Large intestine (tissue), 3 donors: ENCODE measurements around the gene APBA1. TPM values are rescaled to one million over a fixed set of nuclear protein-coding genes. Genes with fewer than 3 reads are reported as not detected.
"Not testable (repeated sequence)": the region's sequence is repeated elsewhere in the genome, so short reads cannot be mapped to it uniquely, and the experiment has no call there.

ENCODE experiments used
- DNase-seq, 2 donors: peaks; one replicate each; pipeline versions ENCODE4 v3.0.0 to v3.0.0-alpha.2; 2013
- H3K27ac ChIP-seq: one replicate; pipeline ENCODE4 v1.5.1; 2013; ENCODE audit warnings: low read length
- H3K27me3 ChIP-seq: 2 replicates; pipeline ENCODE4 v1.6.1; 2013; ENCODE audit warnings: low read length; ENCODE audit not compliant: control insufficient read depth, insufficient read depth
- H3K36me3 ChIP-seq: 2 replicates; pipeline ENCODE4 v1.6.1; 2013; ENCODE audit warnings: low read length; ENCODE audit not compliant: control insufficient read depth, insufficient read depth
- H3K4me1 ChIP-seq: one replicate; pipeline ENCODE4 v1.6.1; 2013; ENCODE audit warnings: low read length; ENCODE audit not compliant: control insufficient read depth, insufficient read depth
- H3K4me3 ChIP-seq: one replicate; pipeline ENCODE4 v1.5.1; 2013; ENCODE audit warnings: low read length
- H3K9me3 ChIP-seq: one replicate; pipeline ENCODE4 v1.6.1; 2013; ENCODE audit warnings: mild to moderate bottlenecking, low read depth, low read length, moderate library complexity; ENCODE audit not compliant: control insufficient read depth
- WGBS: methylation state at CpG from one replicate; pipeline ENCODE4 v1.1.5; 2013; ENCODE audit warnings: low lambda C conversion rate; ENCODE audit not compliant: insufficient coverage; 5-methylcytosine and 5-hydroxymethylcytosine counted together
- polyA plus RNA-seq: library from polyadenylated mRNA; unstranded; fragments of 120-200 nt; gene quantifications from one replicate; pipeline ENCODE4 v1.2.1, GENCODE V29; 2013

Gene APBA1
- polyA plus RNA-seq, 1 donor = 7.4 TPM

DNA sequence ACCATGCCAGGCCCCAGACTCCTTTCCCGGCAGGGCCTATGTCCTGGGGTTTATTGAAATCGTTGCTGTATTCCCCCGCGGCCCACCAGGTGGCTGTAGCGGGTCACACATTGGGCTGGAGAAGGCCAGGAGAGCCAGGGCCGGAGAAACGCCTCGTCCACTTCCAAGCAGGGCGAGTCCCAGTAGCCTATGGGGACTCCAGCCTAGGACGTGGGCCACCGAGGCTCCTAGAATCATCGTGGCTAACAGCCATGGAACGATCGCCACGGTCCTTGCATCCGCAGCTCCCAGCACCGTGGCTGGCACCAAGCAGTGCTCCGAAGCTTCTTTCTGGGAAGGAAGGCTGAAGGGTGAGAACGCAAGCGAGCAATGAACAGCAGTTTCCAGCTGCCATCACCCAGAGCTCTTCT, 259.4 kb downstream of the APBA1 start:
- Histone ChIP-seq H3K36me3 (no peaks in the 10 kb centered on the region), H3K4me3 (no peak overlapping the region), H3K9me3 (no peaks in the 10 kb centered on the region), H3K27ac (no peak overlapping the region), H3K27me3 (peaks cover 10% of the 10 kb centered on the region), H3K4me1 (no peaks in the 10 kb centered on the region)
- no CpG with 5 or more reads among the region's 20 CpGs for WGBS
- peak; percentile 24 to 29 for DNase-seq

DNA sequence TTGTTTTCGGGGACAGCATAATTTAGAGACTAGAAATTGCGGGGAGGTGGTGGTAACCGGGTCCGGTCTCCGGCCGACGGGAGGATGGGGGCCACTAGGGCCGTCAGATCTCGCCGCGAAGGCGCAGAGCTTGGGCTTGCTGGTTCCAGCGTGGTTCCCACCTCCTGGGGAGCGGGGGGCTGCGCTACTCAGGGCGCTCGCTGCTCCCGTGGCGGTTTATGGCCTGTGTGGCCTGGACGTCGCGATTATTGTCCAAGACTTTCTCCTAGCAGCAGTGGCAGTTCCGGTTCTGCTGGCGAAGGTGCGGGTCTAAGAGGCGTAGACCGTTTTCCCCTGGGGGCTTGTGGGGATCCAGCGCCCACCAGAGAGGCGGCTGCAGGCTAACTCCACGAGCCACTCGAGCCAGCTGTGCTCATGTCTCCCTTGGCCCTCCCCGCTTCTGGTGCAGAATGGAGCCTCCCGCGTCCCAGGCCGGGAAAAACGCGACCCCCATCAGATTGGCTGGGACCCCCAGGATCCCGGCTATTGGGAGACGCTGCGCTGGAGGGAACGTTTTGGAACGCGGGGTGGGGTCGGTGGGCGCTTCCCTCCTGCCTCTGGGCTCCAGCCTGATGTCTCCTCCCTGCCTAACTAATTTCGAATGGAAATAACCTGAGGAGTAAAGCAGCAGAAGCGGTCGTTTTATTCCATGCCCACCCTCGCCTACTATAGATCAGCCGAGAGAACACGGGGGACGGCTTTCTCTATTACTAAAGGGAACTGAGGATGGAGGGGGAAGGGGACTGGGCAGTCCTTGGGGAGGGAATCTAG, 260.0 kb downstream of the APBA1 start:
- WGBS = 80% methylated on average over 2 of the region's 52 CpGs
- Histone ChIP-seq H3K36me3 (no peaks in the 10 kb centered on the region), H3K27ac (no peak overlapping the region), H3K27me3 (peaks cover 10% of the 10 kb centered on the region), H3K9me3 (no peaks in the 10 kb centered on the region), H3K4me1 (no peaks in the 10 kb centered on the region), H3K4me3 (no peak overlapping the region)
- DNase-seq = no peak

GRCh38 chr9:69411246-69411645, 260.9 kb downstream of the APBA1 start:
- H3K4me3 ChIP-seq = no peak overlapping the region
- no peaks in the 10 kb centered on the region for H3K4me1 ChIP-seq
- no peak overlapping the region for H3K27ac ChIP-seq
- H3K27me3 ChIP-seq = peaks cover 10% of the 10 kb centered on the region
- no peak for DNase-seq
- WGBS = 100% methylated on average over 3 of the region's 3 CpGs
- no peaks in the 10 kb centered on the region for H3K36me3 ChIP-seq
- H3K9me3 ChIP-seq = no peaks in the 10 kb centered on the region

DNA sequence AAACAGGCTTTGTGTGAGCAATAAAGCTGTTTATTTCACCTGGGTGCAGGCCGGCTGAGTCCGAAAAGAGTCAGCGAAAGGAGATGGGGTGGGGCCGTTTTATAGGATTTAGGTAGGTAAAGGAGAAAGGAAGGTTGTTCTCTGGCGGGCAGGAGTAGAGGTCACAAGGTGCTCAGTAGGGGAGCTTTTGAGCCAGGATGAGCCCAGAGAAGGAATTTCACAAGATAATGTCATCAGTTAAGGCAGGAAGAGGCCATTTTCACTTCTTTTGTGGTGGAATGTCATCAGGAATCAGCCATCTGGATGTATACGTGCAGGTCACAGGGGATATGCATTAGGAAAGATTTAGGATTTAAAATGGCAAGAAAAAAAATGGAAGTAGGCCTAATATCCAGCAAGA, 262.2 kb downstream of the APBA1 start:
- H3K27me3 ChIP-seq = peaks cover 10% of the 10 kb centered on the region
- DNase-seq, H3K36me3 ChIP-seq, H3K9me3 ChIP-seq, H3K4me3 ChIP-seq, H3K27ac ChIP-seq, H3K4me1 ChIP-seq: not testable (repeated sequence)
- WGBS = 80% methylated on average over 4 of the region's 6 CpGs

GRCh38 chr9:69400470-69400869, 271.7 kb downstream of the APBA1 start:
- no CpG with 5 or more reads among the region's 1 CpG for WGBS
- DNase-seq = no peak
- no peaks in the 10 kb centered on the region for H3K4me1 ChIP-seq
- H3K9me3 ChIP-seq = no peaks in the 10 kb centered on the region
- H3K27me3 ChIP-seq = no peaks in the 10 kb centered on the region
- no peaks in the 10 kb centered on the region for H3K36me3 ChIP-seq
- H3K4me3 ChIP-seq = no peak overlapping the region
- no peak overlapping the region for H3K27ac ChIP-seq

- no peaks in the 10 kb centered on the region for H3K27me3 ChIP-seq
- H3K27ac ChIP-seq = no peak overlapping the region
- no CpG with 5 or more reads among the region's 12 CpGs for WGBS
- no peaks in the 10 kb centered on the region for H3K36me3 ChIP-seq
- H3K9me3 ChIP-seq = no peaks in the 10 kb centered on the region
- H3K4me1 ChIP-seq = no peaks in the 10 kb centered on the region
- DNase-seq = no peak
- H3K4me3 ChIP-seq = no peak overlapping the region
Observed at GRCh38 chr9:69397384-69398214, 274.6 kb downstream of the APBA1 start.

DNA sequence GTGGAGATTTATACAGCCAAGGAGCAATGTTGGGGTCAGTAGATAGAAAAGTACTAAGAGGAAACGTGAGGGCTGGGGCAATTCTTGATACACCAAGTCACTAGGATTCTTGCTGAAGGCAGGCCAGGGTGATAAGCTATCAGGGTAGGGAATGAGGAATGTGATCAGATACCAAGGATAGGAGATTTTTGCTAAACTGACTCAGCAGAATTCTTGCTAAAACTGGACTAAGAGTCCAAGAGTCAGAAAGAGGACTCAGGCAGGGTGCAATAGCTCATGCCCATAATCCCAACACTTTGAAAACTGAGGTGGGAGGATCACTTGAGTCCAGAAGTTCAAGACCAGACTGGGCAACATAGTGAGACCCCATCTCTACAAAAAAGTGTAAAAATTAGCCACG, 275.4 kb downstream of the APBA1 start:
- no peaks in the 10 kb centered on the region for H3K36me3 ChIP-seq
- no peaks in the 10 kb centered on the region for H3K4me1 ChIP-seq
- no peaks in the 10 kb centered on the region for H3K27me3 ChIP-seq
- no peak overlapping the region for H3K4me3 ChIP-seq
- H3K27ac ChIP-seq = no peak overlapping the region
- DNase-seq = no peak
- WGBS = no CpG with 5 or more reads among the region's 2 CpGs
- H3K9me3 ChIP-seq = no peaks in the 10 kb centered on the region

GRCh38 chr9:69395718-69396117, 276.5 kb downstream of the APBA1 start:
- Histone ChIP-seq H3K27ac (no peak overlapping the region), H3K4me3 (no peak overlapping the region), H3K27me3 (no peaks in the 10 kb centered on the region), H3K4me1 (no peaks in the 10 kb centered on the region), H3K36me3 (no peaks in the 10 kb centered on the region), H3K9me3 (no peaks in the 10 kb centered on the region)
- no CpG with 5 or more reads among the region's 5 CpGs for WGBS
- DNase-seq = no peak

GRCh38 chr9:69393425-69393824, 278.7 kb downstream of the APBA1 start:
- Histone ChIP-seq H3K36me3 (no peaks in the 10 kb centered on the region), H3K4me1 (no peaks in the 10 kb centered on the region), H3K27me3 (peaks cover 2% of the 10 kb centered on the region), H3K27ac (no peak overlapping the region), H3K9me3 (no peaks in the 10 kb centered on the region), H3K4me3 (no peak overlapping the region)
- DNase-seq = no peak
- no CpG with 5 or more reads among the region's 6 CpGs for WGBS

- Histone ChIP-seq H3K4me3 (no peak overlapping the region), H3K27me3 (peaks cover 2% of the 10 kb centered on the region), H3K4me1 (no peaks in the 10 kb centered on the region), H3K27ac (no peak overlapping the region), H3K9me3 (no peaks in the 10 kb centered on the region), H3K36me3 (no peaks in the 10 kb centered on the region)
- no CpG with 5 or more reads among the region's 5 CpGs for WGBS
- no peak for DNase-seq
Observed at GRCh38 chr9:69392826-69393225, 279.3 kb downstream of the APBA1 start.
